HG02970 (cell line): ENCODE measurements around the gene GSTM5.
"Not testable (repeated sequence)": the region's sequence is repeated elsewhere in the genome, so short reads cannot be mapped to it uniquely, and the experiment has no call there.

Experiments used
- ATAC-seq: cut with Tn5 transposase; IDR thresholded peaks from one replicate; pipeline ENCODE4 v1.9.1; 2021; ENCODE audit warnings: mild to moderate bottlenecking, moderate library complexity, moderate number of reproducible peaks; ENCODE audit not compliant: unreplicated experiment, low FRiP score

The GSTM5 gene

DNA sequence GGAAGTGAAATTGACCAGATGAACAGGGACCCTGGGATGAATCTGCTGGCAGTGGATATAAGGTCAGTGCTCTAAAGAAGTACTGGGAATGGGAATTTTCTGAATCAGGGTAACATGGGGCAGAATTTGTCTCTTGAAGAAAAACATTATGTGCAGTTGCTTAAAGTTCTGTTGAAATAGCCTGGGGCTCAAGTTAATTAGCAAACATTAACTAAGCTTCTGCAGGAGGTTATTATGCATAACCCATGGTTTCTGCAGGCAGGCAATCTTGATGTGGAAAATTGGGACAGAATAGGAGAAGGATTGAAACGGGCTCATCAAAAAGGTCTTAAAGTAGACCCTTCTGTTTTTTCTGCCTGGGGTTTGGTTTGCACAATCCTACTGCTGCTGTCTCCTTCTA is 14.0 kb downstream of the GSTM5 start:
- ATAC-seq, result no peak

DNA sequence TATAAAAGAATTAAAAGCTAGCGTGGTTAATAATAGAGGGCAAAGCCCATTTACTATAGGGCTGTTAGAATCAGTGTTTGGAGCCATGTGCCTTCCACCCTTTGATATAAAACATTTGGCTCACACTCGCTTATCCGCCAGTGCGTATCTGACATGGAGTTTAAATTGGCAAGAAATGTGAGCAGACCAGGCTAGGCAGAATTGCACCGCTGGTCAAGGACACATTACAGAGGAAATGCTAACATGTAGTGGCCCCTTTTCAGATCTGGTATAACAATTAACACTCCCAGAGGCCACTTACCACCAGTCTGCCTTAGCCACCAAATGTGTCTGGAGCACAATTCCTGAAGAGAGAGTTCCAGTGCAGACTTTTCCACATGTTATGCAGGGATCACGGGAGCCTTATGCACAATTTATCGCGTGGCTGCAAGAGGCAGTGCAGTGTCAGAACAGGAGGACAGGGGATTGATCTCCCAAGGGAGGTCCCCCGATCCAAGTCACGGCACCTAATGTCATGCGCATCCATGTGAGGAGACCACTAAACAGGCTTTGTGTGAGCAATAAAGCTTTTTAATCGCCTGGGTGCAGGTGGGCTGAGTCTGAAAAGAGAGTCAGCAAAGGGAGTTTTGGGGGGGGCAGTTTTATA is 14.8 kb downstream of the GSTM5 start:
- no peak for ATAC-seq

DNA sequence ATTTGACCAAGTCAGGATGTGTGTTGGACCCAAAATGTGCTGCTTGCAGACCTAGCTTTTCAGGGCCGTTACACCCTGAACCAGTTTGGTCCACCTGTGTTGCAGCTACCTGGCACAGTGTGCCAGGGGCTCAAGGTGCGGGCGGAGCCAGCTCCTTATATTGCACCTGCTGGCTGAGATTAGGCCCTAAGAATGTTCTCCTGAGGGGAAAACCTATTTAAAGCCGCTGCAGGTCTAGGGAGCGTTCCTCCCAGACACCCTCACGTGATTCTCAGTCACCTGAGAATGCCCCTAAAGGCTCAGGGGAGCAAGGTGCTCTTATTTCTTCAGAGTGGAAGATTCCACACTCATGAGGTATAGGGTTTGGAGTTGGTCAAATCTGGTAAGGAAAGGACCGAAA is 16.8 kb downstream of the GSTM5 start:
- no peak for ATAC-seq

DNA sequence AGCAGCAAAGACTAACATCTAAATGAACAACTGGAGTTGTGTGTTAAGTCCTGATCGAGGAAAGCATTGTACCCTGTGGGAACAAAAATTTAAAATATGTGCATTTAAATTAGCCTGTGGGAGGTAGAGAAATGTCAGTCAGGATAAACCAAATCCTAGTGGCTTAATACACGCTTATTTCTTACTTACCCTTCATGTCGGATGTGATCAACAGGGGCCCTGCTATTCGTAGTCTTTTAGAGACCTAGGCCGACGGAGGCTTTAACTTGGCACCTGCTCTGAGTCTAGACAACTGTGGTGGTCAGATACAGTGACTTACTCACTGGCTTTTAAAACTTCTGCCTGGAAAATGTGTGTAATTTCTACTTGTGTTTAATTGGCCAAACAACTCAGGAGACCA is 18.6 kb downstream of the GSTM5 start:
- no peak for ATAC-seq

DNA sequence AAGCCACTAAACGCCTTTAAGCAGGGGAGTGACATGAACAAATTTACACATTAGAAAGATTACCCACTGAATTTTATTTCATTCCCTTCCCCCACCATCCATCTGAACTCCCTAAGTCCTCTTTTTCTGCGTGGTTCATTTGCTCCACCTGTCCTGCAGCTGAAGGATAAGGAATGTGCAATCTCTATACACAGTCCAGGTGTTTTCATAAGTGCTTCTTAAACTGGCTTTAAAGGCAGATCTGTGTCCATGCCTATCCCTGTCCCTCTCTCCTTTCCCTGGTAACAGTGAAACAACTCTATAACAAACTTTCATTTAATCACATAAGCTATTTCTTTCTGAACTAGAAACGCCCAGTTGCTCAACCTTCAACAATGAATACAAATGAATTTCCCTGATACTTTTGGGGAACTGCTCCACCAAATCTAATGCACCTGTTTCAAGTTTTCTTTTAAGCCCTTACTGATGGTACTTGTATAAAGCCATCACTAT is 20.4 kb downstream of the GSTM5 start:
- no peak for ATAC-seq

DNA sequence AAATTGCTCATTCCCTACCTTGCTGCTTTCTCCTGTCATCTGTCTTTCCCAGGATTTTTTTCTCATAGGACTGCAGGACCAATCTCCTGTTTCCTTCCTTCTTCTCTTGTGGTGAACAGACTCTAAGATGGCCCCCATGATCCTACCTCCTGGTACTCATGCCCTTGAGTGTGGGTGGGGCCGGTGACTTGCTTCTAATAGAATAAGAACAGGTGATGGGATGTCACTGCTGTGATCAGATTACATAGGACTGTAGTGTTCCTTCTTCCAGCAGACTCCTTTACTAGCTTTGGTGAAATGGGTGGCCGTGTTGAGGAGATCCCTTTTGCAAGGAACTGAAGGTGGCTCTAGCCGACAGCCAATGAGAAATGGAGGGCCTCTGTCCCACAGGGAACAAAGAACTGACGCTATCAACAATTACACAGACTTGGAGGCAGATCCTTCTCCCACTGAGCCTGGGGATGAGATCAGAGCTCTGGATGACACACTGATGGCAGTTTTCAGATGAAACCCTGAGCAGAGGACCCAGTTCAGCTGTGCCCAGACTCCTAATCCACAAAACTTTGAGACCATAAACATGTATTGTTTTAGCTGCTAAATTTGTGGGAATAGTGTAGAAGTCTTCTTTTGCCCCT is 21.3 kb downstream of the GSTM5 start:
- ATAC-seq, result no peak

DNA sequence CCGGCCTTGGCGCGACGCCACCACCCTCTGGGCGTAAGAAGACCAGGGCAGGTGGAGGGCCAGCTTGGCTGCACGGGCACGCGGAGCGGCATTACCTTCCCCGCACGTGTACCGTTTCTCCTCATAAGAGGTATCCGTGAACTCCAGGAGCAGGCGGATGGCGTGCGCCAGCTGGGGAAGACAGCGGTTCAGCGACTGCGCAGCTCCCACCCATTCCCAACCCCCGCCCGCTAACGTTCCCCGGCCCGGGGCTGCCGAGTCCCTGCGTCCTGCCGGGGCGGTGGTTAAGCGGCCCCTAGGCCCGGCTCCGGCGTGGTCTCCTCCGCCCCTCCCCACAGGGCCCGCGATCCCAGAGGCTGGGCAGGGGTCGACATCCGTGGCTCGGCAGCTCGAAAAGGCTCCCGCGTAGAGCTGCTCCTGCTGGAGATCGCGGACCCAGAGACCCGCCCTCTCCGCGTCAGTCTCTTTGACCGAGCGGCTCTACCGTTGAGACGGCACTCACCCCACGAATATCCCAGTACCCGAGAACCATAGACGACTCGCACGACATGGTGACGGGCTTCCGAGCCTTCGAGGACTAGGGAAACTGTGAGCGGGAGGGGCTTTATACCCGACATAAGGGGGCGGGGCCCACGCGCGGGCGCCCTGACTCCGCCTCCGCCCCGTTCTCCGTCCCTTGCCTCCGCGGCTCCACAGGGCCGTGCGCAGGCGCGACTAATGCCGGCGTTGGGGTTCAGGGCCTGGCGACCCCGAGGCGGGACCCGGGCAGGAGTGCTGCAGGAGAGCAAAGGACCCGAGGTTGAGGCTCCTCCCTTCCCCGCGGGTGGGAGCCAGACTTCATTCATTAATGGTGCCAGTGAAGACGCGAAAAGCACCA is 27.9 kb downstream of the GSTM5 start:
- ATAC-seq, result no peak

DNA sequence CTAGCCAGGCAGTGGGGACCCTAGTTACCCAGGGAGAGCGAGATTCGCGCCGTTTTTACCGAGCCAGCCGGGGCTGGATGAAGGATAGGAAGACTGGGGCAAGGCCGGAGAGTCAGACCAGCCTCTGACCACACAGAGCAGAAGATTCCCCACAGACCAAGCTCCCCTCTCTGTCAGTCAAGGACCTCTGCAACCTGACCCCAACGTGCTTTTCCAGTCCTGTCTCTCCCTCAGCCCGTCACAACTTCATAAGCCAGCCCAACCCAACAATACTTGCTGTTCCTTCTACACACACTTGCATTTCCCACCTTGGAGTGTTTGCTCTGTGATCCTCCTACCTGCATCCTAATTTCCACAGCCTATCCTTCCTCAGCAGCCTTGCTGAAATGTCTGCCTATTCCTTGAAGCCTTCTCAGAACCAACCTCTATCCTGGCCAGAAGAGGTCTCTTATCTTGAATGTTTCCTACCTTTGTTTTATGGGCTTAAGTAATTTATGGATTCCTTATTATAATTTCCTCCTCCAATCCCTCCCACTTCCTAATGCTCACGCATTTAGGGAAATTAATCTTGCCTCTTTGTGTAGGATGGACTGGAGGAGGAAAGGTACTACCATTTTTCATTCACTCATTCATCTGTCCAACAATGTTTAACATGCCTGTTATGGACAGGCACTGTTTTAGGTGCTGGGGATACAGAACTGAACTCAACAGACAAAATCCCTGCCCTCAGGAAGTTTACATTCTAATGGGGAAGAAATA is 28.7 kb downstream of the GSTM5 start, which contains the start of gene GSTM3:
TSS of gene GSTM3 (minus strand) at position 424 of the 759 bp plus-strand sequence. CDS start 751 bp downstream, outside the sequence.
- no peak for ATAC-seq

DNA sequence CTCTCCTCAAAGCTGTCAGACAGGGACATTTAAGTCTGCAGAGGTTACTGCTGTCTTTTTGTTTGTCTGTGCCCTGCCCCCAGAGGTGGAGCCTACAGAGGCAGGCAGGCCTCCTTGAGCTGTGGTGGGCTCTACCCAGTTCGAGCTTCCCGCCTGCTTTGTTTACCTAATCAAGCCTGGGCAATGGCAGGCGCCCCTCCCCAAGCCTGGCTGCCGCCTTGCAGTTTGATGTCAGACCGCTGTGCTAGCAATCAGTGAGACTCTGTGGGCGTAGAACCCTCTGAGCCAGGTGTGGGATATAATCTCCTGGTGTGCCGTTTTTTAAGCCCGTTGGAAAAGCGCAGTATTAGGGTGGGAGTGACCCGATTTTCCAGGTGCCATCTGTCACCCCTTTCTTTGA is 36.3 kb downstream of the GSTM5 start:
- not testable (repeated sequence) for ATAC-seq

DNA sequence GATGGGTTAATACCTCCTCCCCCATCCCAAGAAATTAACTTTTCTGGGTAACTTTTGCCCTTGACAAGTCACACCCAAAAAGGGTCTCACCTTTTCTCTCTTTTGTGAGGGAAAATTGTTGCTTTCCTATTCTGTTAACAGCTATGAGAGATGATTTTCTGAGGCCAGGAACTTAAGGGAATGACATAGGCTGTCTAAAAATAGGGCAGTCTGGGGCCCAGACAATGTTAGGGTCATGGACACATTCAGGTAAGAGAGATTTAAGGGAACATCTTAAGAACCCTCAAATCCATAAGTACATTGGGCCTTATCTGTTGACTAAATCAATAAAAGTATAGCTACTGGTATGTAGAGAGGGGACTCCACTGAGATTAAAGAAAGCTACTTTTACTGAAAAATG is 37.2 kb downstream of the GSTM5 start:
- ATAC-seq, result no peak

DNA sequence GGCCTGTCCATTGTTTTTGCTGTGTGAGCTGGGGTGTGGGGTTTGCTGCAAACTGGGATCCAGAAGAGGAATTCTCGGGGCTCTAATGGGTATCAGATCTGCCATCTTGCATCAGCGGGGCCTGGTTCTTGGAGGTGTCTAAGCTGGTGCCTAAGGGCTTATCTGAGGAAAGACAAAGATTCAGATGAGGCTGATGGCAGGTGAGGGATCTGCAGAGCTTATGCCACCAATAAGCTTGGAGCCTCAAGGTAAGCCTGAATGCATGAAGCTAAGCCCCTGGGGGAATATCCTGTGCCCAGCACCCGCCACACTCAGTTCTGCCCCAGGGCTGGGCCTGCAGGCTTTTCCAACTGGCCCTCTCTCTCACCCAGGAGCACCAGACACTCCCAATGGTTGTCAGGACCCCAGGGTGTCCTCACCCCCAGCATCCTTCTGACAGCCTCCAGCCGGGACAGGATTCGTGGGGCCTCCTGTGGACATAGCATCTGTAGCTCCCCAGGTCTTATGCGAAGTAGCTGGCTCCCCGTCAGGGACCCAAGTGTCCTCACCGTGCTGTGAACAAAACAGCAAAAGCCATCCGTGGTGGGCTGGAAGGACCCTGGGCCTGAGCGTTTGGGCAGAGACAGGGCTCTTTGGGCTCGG is 38.3 kb downstream of the GSTM5 start:
- no peak for ATAC-seq

DNA sequence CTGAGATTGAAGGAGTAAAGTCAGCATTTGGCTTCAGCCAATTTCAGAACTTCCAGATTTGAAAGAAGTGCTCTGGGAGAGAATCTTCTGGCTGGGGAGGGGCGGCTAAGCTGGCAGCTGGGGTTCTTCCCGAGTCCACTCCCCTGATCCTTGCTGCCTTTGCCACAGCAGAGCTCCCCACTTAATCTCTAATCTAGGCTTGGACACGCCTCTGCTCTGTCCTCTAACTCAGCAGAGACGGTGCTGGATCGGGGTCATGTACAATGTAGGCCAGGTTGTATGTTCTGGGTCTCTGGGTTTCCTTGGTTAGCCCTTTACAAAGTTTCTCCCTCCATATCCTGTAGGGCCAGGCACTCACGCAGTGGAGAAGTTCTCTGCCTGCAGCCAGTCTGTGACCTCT is 38.9 kb downstream of the GSTM5 start:
- ATAC-seq, result no peak

DNA sequence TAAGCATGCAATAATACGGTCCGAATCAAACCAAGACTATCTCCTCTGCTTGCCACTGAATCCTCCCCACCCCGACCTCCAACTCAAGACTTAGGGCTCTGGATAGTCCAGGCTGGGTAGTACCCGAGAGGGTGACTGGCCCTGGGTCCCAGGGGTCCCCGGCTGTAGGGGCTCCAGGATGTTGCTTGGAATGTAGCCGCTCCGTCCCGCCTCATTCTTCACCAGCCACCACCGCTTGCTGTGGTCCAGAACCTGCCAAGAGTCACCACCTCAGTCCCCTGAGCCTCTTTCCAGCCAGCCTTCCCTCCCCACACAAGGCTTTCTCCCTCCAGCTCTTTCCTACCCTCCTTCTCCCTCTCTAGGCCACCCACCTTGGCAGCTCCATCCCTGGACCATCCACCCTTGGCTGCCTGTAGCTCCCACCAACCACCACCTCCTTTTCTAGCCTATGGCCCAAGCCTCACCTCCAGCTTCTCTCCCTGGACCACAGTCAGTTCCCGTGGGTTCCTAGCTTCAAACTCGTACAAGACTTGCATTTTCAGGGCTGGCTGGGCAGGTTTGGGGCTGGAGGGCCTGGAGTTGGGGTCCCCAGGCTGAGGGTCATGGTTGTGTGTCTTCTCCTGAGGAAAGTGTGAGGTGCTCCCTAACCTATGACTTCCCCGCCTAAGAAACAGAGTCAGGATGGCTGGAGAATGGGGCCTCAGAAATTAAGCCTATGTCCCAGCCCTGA is 39.6 kb downstream of the GSTM5 start:
- no peak for ATAC-seq

DNA sequence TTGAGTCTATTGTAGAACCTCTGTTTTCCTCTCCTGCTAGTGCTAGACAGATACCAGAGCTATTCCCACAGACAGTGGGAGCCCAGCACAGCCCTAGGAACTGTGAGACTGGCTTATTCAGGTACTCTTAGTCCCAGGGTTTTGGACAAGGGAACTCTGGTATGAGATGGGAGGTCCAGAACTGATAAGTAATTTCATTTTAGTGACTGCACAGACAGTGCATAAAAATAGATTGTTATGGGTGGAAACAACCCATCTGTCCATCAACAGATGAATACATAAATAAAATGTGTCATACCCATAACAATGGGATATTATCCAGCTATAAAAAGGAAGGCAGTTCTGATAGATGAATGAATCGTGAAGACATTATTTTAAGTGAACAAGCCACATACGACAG is 42.7 kb downstream of the GSTM5 start:
- no peak for ATAC-seq

DNA sequence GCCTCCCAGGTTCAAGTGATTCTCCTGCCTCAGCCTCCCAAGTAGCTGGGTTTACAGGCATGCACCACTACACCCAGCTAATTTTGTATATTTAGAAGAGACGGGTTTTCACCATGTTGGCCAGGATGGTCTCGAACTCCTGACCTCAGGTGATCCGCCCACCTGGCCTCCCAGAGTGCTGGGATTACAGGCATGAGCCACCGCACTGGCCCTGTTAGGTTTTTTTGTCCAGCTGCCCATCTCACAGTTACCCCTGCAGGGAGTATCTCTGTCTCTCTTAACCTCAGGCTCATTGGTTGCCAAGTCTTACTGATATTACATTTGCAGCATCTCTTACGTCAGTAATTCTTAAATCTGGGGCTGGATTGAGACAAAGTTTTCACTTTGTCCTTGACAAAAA is 44.3 kb downstream of the GSTM5 start:
- not testable (repeated sequence) for ATAC-seq

DNA sequence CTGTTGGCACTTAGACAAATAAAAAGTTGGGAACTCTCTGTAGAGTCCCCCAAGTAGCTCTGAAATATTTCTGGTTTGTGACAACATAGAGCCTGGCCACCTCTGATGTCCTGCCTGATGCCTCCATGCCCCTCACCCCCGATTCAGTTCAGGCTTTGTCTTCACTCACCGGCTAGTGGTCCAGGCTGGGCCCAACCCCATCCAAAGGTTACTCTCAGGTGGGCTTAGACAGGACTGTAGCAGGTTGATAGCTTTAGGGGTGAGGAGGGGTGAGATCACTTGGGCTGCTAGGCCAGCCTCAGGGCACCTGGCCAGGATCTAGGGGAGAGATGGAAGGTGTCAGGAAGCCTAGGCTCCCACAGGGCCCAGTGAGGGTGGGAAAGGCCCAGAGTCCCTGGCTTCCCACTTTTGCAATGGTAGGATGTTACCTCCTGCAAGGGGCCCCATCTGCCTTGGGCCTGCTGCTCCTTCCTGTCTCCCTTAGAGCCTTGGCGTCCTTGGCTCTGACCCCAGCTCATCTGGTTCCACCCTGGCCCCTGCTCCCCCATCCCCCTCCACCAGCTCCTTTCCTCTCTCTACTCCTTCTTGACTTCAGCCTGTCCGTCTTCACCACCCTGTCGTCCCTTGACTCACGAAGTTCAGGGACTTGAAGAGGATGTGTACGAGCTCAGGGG is 44.9 kb downstream of the GSTM5 start:
- ATAC-seq, result no peak

DNA sequence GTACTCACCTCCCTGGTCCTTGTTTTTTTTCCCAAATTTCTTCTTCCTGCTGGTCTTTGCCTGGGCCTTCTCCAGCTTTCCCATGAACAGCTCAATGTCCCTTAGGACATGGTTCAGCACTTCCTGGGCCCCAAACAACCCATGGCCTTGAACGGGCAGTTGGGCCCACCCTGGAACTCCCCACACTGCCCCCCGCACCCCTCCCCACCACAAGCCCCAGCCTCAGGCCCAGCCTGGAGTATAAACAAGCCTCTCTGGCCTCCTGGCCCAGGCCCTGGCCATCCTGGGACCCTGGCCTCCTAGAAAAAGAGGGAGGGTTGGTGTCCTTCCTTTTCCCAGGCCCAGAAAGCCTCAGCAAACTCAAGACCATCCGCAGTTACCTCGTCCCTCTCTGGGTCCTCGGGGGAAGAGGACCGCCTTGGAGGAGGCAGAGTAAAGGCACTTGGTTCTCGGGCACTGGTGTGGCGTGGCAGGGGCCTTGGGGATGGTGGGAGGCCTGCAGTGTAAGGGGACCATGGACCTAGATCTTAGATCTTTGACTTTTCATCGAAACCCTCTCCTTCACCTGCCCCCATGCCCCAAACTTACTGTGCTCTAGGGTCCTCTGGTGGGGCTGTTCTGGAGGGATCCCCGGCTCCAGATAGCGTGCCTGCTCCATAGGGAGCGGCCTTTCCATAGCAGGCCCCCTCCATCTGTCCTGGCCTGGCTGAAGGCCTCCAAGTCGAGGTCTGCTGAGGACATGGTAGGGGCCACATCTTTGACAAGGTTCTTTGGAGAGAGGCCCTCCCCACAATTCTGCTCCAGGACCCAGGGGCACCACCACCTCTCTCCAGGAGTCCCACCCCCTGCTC is 46.1 kb downstream of the GSTM5 start:
- no peak for ATAC-seq
